Measurements from ENCODE around the gene GREB1. TPM values are rescaled to one million over a fixed set of nuclear protein-coding genes. Genes with fewer than 3 reads are reported as not detected.
A peak's percentile ranks its signal among the peaks of the same experiment; 100 is the strongest.

GREB1 gene
- total and polyA plus RNA-seq, 2 of the 13 experiments (the other 11 are each of a cell fraction or from before 2014, with no cell fraction given), result 31.3 to 61.2 TPM

DNA sequence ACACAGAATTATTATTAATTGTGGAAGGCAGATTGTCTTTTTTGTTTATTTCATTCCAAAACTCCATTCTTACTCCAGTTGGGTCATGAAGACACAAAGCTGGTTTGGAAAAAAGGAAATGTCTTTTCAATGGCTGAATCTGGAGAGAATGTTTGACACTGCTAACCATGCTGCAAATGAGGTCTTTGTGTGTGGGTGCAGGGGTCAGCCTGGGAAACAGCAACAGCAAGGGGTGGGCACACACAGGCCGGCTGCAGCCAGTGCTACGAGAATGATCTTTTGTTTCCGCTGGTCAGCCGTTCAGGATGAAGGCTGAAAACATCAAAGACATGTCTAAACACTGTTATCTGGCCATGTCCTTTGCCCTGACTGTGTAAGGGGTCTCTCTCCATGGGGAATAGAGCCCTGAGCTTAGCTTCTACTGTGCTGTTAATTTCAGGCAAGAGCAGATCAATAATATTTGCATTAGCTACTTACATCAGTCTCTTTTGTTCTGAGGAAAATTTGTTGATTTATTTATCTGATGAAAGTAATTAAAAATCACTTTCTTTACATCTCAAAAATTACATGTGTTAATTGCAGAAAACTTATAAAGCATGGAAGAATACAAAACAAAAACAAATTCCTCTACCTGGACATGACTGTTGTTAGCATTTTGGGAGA is 34.6 kb upstream of the GREB1 start (continued):
- TF ChIP-seq, protein P1, sequence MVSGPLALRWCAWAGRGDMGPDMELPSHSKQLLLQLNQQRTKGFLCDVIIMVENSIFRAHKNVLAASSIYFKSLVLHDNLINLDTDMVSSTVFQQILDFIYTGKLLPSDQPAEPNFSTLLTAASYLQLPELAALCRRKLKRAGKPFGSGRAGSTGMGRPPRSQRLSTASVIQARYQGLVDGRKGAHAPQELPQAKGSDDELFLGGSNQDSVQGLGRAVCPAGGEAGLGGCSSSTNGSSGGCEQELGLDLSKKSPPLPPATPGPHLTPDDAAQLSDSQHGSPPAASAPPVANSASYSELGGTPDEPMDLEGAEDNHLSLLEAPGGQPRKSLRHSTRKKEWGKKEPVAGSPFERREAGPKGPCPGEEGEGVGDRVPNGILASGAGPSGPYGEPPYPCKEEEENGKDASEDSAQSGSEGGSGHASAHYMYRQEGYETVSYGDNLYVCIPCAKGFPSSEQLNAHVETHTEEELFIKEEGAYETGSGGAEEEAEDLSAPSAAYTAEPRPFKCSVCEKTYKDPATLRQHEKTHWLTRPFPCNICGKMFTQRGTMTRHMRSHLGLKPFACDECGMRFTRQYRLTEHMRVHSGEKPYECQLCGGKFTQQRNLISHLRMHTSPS (CRISPR knock-in tag; IDR thresholded peaks at IDR 0.05; ENCODE audit: low read depth), result peak; percentile 88
- TF ChIP-seq, protein P2, sequence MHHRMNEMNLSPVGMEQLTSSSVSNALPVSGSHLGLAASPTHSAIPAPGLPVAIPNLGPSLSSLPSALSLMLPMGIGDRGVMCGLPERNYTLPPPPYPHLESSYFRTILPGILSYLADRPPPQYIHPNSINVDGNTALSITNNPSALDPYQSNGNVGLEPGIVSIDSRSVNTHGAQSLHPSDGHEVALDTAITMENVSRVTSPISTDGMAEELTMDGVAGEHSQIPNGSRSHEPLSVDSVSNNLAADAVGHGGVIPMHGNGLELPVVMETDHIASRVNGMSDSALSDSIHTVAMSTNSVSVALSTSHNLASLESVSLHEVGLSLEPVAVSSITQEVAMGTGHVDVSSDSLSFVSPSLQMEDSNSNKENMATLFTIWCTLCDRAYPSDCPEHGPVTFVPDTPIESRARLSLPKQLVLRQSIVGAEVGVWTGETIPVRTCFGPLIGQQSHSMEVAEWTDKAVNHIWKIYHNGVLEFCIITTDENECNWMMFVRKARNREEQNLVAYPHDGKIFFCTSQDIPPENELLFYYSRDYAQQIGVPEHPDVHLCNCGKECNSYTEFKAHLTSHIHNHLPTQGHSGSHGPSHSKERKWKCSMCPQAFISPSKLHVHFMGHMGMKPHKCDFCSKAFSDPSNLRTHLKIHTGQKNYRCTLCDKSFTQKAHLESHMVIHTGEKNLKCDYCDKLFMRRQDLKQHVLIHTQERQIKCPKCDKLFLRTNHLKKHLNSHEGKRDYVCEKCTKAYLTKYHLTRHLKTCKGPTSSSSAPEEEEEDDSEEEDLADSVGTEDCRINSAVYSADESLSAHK (CRISPR knock-in tag; IDR thresholded peaks at IDR 0.05; ENCODE audit: borderline replicate concordance), result no peak
- TF ChIP-seq ZNF260 (CRISPR knock-in tag; IDR thresholded peaks at IDR 0.05; ENCODE audit: borderline replicate concordance, low read depth), result no peak
- TF ChIP-seq ZNF547 (CRISPR knock-in tag; IDR thresholded peaks at IDR 0.05), result peak; percentile 38
- TF ChIP-seq, protein P3, sequence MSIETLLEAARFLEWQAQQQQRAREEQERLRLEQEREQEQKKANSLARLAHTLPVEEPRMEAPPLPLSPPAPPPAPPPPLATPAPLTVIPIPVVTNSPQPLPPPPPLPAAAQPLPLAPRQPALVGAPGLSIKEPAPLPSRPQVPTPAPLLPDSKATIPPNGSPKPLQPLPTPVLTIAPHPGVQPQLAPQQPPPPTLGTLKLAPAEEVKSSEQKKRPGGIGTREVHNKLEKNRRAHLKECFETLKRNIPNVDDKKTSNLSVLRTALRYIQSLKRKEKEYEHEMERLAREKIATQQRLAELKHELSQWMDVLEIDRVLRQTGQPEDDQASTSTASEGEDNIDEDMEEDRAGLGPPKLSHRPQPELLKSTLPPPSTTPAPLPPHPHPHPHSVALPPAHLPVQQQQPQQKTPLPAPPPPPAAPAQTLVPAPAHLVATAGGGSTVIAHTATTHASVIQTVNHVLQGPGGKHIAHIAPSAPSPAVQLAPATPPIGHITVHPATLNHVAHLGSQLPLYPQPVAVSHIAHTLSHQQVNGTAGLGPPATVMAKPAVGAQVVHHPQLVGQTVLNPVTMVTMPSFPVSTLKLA (IDR thresholded peaks at IDR 0.05), result peak; percentile 86
- TF ChIP-seq, protein P4, sequence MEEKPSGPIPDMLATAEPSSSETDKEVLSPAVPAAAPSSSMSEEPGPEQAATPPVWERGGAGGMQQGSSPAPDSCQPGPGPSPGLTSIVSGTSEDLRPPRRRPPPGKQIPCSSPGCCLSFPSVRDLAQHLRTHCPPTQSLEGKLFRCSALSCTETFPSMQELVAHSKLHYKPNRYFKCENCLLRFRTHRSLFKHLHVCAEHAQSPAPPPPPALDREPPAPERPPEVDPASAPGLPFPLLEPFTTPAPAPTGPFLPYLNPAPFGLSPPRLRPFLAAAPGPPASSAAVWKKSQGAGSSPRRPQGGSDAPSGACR (CRISPR knock-in tag; IDR thresholded peaks at IDR 0.05), result peak; percentile 60
- peak; percentile 94 for TF ChIP-seq TCF7L2 (IDR thresholded peaks at IDR 0.05; ENCODE audit: low read depth, low read length)
- peak; percentile 96 for TF ChIP-seq NCOR1 (IDR thresholded peaks at IDR 0.05; ENCODE audit: borderline replicate concordance, low read length)
- TF ChIP-seq, protein P5, sequence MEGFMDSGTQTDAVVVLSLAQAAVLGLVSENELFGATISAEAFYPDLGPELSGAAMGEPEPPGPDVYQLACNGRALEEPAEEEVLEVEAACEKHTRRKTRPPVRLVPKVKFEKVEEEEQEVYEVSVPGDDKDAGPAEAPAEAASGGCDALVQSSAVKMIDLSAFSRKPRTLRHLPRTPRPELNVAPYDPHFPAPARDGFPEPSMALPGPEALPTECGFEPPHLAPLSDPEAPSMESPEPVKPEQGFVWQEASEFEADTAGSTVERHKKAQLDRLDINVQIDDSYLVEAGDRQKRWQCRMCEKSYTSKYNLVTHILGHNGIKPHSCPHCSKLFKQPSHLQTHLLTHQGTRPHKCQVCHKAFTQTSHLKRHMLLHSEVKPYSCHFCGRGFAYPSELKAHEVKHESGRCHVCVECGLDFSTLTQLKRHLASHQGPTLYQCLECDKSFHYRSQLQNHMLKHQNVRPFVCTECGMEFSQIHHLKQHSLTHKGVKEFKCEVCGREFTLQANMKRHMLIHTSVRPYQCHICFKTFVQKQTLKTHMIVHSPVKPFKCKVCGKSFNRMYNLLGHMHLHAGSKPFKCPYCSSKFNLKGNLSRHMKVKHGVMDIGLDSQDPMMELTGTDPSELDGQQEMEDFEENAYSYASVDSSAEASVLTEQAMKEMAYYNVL (CRISPR knock-in tag; IDR thresholded peaks at IDR 0.05; ENCODE audit: borderline replicate concordance), result peak; percentile 98
- no peak for TF ChIP-seq ZNF30 (CRISPR knock-in tag; IDR thresholded peaks at IDR 0.05)
- TF ChIP-seq, protein P6, sequence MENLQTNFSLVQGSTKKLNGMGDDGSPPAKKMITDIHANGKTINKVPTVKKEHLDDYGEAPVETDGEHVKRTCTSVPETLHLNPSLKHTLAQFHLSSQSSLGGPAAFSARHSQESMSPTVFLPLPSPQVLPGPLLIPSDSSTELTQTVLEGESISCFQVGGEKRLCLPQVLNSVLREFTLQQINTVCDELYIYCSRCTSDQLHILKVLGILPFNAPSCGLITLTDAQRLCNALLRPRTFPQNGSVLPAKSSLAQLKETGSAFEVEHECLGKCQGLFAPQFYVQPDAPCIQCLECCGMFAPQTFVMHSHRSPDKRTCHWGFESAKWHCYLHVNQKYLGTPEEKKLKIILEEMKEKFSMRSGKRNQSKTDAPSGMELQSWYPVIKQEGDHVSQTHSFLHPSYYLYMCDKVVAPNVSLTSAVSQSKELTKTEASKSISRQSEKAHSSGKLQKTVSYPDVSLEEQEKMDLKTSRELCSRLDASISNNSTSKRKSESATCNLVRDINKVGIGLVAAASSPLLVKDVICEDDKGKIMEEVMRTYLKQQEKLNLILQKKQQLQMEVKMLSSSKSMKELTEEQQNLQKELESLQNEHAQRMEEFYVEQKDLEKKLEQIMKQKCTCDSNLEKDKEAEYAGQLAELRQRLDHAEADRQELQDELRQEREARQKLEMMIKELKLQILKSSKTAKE (CRISPR knock-in tag; IDR thresholded peaks at IDR 0.05; ENCODE audit: borderline replicate concordance), result peak; percentile 94
- TF ChIP-seq ZNF879 (CRISPR knock-in tag; IDR thresholded peaks at IDR 0.05), result peak; percentile 76; the same call in 1 of the 2 replicates
- peak; percentile 91; the same call in 1 of the 2 replicates for TF ChIP-seq TP53 (CRISPR knock-in tag; conservative IDR thresholded peaks at IDR 0.05)
- peak; percentile 37; the same call in 1 of the 2 replicates for TF ChIP-seq JUNB (CRISPR knock-in tag; IDR thresholded peaks at IDR 0.05; ENCODE audit: borderline replicate concordance)
- peak; percentile 74 for TF ChIP-seq GABPB1 (CRISPR knock-in tag; IDR thresholded peaks at IDR 0.05)
- TF ChIP-seq ZNF605 (CRISPR knock-in tag; IDR thresholded peaks at IDR 0.05), result peak; percentile 88
- peak; percentile 63; the same call in 1 of the 2 replicates for TF ChIP-seq ZNF567 (CRISPR knock-in tag; IDR thresholded peaks at IDR 0.05; ENCODE audit: borderline replicate concordance)

Measured in HepG2 (cell line).